Vagina (tissue), 2 donors: ENCODE measurements around the gene PTPRG. TPM values are rescaled to one million over a fixed set of nuclear protein-coding genes. Genes with fewer than 3 reads are reported as not detected.

ENCODE experiments used
- DNase-seq, 2 donors: peaks; one replicate each; pipeline ENCODE4 v3.0.0-alpha.2; 2017; ENCODE audit errors: extremely low spot score in 2 of 2
- H3K27ac ChIP-seq: fragments of 200-600 bp; sonication (generic); one replicate; pipeline ENCODE4 v1.5.1; 2019
- H3K27me3 ChIP-seq: fragments of 200-600 bp; sonication (generic); one replicate; pipeline ENCODE4 v1.5.1; 2019
- H3K36me3 ChIP-seq, 2 donors: fragments of 200-600 bp; sonication (generic); one replicate each; pipeline ENCODE4 v1.5.1; 2017 to 2019
- H3K4me1 ChIP-seq: fragments of 200-600 bp; sonication (generic); one replicate; pipeline ENCODE4 v1.5.1; 2019
- H3K4me3 ChIP-seq, 2 donors: fragments of 200-600 bp; sonication (generic); 1 replicate in 1 of 2; 2 replicates in 1 of 2; pipeline ENCODE4 v1.5.1; 2016 to 2019
- H3K9me3 ChIP-seq: fragments of 200-600 bp; sonication (generic); one replicate; pipeline ENCODE4 v1.5.1; 2019
- POLR2A ChIP-seq, 2 donors: fragments of 450-650 bp; IDR thresholded peaks; one replicate each; pipeline ENCODE4 v1.6.1; 2017; ENCODE audit warnings: antibody characterized with exemption in 2 of 2, mild to moderate bottlenecking in 2 of 2, moderate library complexity in 2 of 2
- POLR2AphosphoS5 ChIP-seq, 2 donors: sonication (generic); formaldehyde crosslinking; IDR thresholded peaks; one replicate each; pipeline ENCODE4 v1.9.0; 2017; ENCODE audit warnings: antibody characterized with exemption in 2 of 2, mild to moderate bottlenecking in 2 of 2, low read depth in 1 of 2; ENCODE audit not compliant: insufficient read depth in 1 of 2
- intact Hi-C: fragments of 100-400 bp; cut with DNase I; formaldehyde crosslinking; loops from one replicate; pipeline ENCODE4 v1.15.1; 2023
- total RNA-seq: library from RNA; depleted of rRNA; stranded (reverse); fragments of >200 nt; gene quantifications from one replicate; pipeline ENCODE4 v1.2.3, GENCODE V29; 2016
- TF ChIP-seq, protein P1 (sequence below), 3 experiments: fragments of 450-650 bp in 2 of 3; fragments of 200-600 bp in 1 of 3; sonication (generic) in 1 of 3; IDR thresholded peaks; one replicate each; pipeline ENCODE4 v1.5.1; 2017 to 2019; ENCODE audit warnings: antibody characterized with exemption in 3 of 3, mild to moderate bottlenecking in 2 of 3, moderate library complexity in 2 of 3

PTPRG gene
- total RNA-seq, 1 donor from 2014 or later: 47.6 TPM

DNA sequence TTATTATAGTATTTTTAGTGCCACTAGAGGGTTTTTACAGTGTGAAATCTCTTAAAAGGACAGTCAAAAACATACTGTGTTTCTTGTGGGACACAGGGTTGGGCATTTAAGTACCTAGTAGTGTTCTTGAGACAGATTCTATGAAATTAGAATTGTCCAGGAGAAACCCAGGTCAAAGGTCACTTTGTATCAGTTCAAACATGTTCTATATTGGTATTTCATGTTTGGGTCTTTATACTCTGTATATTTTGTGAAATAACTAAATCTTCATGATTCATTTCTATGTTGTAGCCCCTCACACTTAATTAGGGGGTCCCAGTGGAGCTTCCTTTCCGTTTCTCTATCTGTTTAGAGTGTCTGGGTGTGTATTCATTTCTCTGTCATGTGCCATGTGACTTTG, 171.6 kb downstream of the PTPRG start:
- TF ChIP-seq, protein P1, sequence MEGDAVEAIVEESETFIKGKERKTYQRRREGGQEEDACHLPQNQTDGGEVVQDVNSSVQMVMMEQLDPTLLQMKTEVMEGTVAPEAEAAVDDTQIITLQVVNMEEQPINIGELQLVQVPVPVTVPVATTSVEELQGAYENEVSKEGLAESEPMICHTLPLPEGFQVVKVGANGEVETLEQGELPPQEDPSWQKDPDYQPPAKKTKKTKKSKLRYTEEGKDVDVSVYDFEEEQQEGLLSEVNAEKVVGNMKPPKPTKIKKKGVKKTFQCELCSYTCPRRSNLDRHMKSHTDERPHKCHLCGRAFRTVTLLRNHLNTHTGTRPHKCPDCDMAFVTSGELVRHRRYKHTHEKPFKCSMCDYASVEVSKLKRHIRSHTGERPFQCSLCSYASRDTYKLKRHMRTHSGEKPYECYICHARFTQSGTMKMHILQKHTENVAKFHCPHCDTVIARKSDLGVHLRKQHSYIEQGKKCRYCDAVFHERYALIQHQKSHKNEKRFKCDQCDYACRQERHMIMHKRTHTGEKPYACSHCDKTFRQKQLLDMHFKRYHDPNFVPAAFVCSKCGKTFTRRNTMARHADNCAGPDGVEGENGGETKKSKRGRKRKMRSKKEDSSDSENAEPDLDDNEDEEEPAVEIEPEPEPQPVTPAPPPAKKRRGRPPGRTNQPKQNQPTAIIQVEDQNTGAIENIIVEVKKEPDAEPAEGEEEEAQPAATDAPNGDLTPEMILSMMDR (IDR thresholded peaks at IDR 0.05): no peak
- TF ChIP-seq POLR2A (IDR thresholded peaks at IDR 0.05): no peak
- TF ChIP-seq POLR2AphosphoS5 (IDR thresholded peaks at IDR 0.05; ENCODE audit: insufficient read depth in 1 of 2, low read depth in 1 of 2): no peak
- Histone ChIP-seq H3K36me3 (no peaks in the 10 kb centered on the region), H3K4me3 (no peak overlapping the region), H3K4me1 (peaks cover 33% of the 10 kb centered on the region), H3K9me3 (no peaks in the 10 kb centered on the region), H3K27me3 (no peaks in the 10 kb centered on the region), H3K27ac (peak overlapping the region; percentile 54)
- intact Hi-C loops: no loop called here
- DNase-seq: no peak

DNA sequence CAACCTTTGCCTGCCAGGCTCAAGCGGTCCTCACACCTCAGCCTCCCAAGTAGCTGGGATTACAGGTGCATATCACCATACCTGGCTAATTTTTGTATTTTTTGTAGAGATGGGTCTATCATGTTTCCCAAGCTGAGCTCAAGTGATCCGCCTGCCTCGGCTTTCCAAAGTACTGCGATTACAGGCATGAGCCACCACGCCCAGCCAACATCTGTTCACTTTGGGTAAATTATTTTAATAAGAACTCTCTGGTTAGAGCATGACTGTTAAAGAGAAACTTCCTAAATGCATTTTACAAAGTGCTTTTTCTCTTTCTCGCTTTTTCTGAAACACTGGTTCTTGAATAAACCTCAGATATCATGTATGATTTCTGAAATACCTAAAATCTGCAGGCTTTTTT, 172.5 kb downstream of the PTPRG start:
- intact Hi-C loops: no loop called here
- Histone ChIP-seq H3K4me3 (no peak overlapping the region), H3K4me1 (peaks cover 33% of the 10 kb centered on the region), H3K27ac (peak overlapping the region; percentile 54), H3K9me3 (no peaks in the 10 kb centered on the region), H3K36me3 (no peaks in the 10 kb centered on the region), H3K27me3 (no peaks in the 10 kb centered on the region)
- no peak for DNase-seq
- TF ChIP-seq POLR2A (IDR thresholded peaks at IDR 0.05) (no peak), POLR2AphosphoS5 (IDR thresholded peaks at IDR 0.05; ENCODE audit: insufficient read depth in 1 of 2, low read depth in 1 of 2) (no peak)
- TF ChIP-seq, protein P1 (IDR thresholded peaks at IDR 0.05): no peak

DNA sequence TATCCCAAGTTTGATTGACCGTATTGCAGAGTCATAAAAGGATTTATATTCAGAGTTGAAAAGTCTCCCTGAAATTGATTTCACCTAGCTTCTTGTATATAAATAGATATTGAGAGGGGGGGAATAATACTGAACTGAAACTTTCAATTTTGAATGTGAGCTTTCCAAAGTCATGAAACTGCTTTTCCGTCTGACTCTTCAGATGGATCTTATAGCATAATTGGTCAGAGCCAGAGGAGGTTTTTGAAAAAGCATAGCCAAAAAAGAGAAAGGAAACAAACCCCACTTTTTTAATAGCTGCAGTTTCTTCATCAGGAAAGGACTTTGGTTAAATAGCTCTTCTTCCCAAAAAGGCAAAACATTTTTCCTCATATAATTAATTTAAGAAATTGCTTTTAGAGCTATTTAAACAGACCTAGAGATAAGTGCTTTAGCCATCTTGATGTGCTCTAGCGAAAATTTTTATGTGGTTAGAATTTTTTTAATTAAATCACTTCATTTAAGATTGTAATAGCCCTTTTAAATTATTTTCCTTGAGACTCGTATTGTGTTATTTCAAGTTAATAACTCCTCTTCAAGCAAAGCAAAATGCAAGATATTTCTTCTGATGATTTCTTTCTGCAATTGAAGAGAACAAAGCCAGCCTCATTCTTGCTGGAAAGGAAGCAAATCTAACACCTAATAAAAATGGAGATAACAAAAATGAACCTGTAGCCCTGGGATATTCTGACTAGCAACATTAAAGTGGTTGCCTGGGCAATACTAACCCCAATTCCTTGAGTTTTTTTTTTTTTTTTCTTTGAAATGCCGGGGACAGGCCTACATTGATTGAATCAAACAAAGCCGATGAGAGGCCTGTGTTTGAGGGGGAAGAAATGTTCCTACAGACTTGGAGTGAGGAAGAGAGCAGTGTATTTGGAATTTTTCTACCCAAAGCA, 173.6 kb downstream of the PTPRG start:
- Histone ChIP-seq H3K9me3 (no peaks in the 10 kb centered on the region), H3K36me3 (no peaks in the 10 kb centered on the region), H3K4me3 (no peak overlapping the region), H3K27ac (peak overlapping the region; percentile 20), H3K4me1 (peaks cover 33% of the 10 kb centered on the region), H3K27me3 (no peaks in the 10 kb centered on the region)
- intact Hi-C loops: no loop called here
- DNase-seq: no peak
- TF ChIP-seq POLR2AphosphoS5 (IDR thresholded peaks at IDR 0.05; ENCODE audit: insufficient read depth in 1 of 2, low read depth in 1 of 2) (no peak), POLR2A (IDR thresholded peaks at IDR 0.05) (no peak)
- TF ChIP-seq, protein P1 (IDR thresholded peaks at IDR 0.05): no peak

GRCh38 chr3:61736506-61736905, 175.1 kb downstream of the PTPRG start:
- no peaks in the 10 kb centered on the region for H3K27me3 ChIP-seq
- no peaks in the 10 kb centered on the region for H3K9me3 ChIP-seq
- TF ChIP-seq, protein P1 (IDR thresholded peaks at IDR 0.05): no peak
- TF ChIP-seq POLR2A (IDR thresholded peaks at IDR 0.05): no peak
- TF ChIP-seq POLR2AphosphoS5 (IDR thresholded peaks at IDR 0.05; ENCODE audit: insufficient read depth in 1 of 2, low read depth in 1 of 2): no peak

GRCh38 chr3:61739640-61740039, 178.3 kb downstream of the PTPRG start:
- TF ChIP-seq, protein P1 (IDR thresholded peaks at IDR 0.05): no peak
- TF ChIP-seq POLR2A (IDR thresholded peaks at IDR 0.05) (no peak), POLR2AphosphoS5 (IDR thresholded peaks at IDR 0.05; ENCODE audit: insufficient read depth in 1 of 2, low read depth in 1 of 2) (no peak)
- H3K27ac ChIP-seq: no peak overlapping the region
- no peaks in the 10 kb centered on the region for H3K9me3 ChIP-seq
- H3K27me3 ChIP-seq: no peaks in the 10 kb centered on the region
- no peak for DNase-seq
- no peaks in the 10 kb centered on the region for H3K36me3 ChIP-seq
- H3K4me1 ChIP-seq: peaks cover 8% of the 10 kb centered on the region
- no peak overlapping the region for H3K4me3 ChIP-seq
- intact Hi-C loops: no loop called here

More at GRCh38 chr3:61736506-61736905, 175.1 kb downstream of the PTPRG start:
- intact Hi-C loops: no loop called here
- peaks cover 30% of the 10 kb centered on the region for H3K4me1 ChIP-seq
- H3K4me3 ChIP-seq: no peak overlapping the region
- H3K36me3 ChIP-seq: no peaks in the 10 kb centered on the region
- H3K27ac ChIP-seq: no peak overlapping the region
- no peak for DNase-seq
